Measurements from ENCODE around the gene RYR2. TPM values are rescaled to one million over a fixed set of nuclear protein-coding genes. Genes with fewer than 3 reads are reported as not detected.

Gene RYR2
- total and polyA plus RNA-seq, 8 donors = 0.25 to 33.5 (median 2.5) TPM

- H3K27ac ChIP-seq = no peak overlapping the region
- WGBS, 5 donors = 74 to 90% (median 81%) methylated on average over 7 of the region's 7 CpGs
- no peak for DNase-seq
- intact Hi-C loops (cut with DNase I; ENCODE audit: low total_unique reads) = no loop called here
- H3K9me3 ChIP-seq = no peaks in the 10 kb centered on the region
- H3K4me3 ChIP-seq = no peak overlapping the region
- H3K4me1 ChIP-seq = no peaks in the 10 kb centered on the region
- no peak for TF ChIP-seq POLR2AphosphoS5 (IDR thresholded peaks at IDR 0.05)
- H3K27me3 ChIP-seq = no peaks in the 10 kb centered on the region
- H3K36me3 ChIP-seq = no peaks in the 10 kb centered on the region
Observed at GRCh38 chr1:237448042-237448441, 406.1 kb downstream of the RYR2 start.

DNA sequence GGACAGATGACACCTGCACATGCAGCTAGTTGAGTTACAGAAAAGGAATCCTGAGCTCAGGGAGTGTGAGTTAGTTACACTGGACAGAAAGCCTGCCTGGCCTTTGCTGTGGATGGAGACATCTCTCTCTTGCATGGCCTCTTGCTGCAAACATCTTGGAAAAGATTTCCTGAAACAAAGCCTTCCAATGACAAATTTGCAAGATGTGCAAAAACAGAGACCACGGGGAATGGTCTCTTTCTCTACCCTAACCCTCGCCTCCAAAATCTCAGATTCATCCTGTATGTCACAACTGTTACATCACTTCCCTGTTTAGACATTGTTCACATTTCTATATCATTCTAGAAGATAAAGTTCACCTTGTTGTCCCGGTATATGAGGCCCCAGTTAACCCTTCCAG is 415.6 kb downstream of the RYR2 start:
- Histone ChIP-seq H3K27ac (no peak overlapping the region), H3K4me3 (no peak overlapping the region), H3K27me3 (no peaks in the 10 kb centered on the region), H3K36me3 (no peaks in the 10 kb centered on the region), H3K4me1 (no peaks in the 10 kb centered on the region), H3K9me3 (no peaks in the 10 kb centered on the region)
- TF ChIP-seq POLR2A (IDR thresholded peaks at IDR 0.05) (no peak), EP300 (IDR thresholded peaks at IDR 0.05) (no peak), POLR2AphosphoS5 (IDR thresholded peaks at IDR 0.05) (no peak), CTCF (IDR thresholded peaks at IDR 0.05) (no peak)
- WGBS, 5 donors = 66 to 80% (median 75%) methylated on average over 3 of the region's 3 CpGs
- no peak for DNase-seq
- intact Hi-C loops (cut with DNase I; ENCODE audit: low total_unique reads) = no loop called here

DNA sequence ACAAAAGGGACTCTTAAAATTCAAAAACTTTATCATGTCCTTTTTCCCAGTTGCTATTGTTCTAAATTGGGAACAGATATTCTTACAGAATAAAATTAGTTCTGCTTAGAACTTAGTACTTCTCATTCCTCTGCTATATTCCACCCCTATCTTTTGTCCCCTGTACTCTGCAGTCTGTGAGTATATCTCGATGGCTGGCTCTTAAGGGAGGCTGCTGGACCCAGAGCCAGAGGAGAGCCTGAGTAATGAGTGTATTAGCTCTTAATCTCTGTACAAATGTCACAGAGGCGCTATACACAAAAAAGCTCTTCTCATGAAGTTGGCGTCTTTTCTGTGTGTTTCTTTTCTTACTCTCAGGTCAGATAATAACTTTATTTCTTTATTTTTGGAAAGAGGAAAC is 425.3 kb downstream of the RYR2 start:
- no peak for DNase-seq
- Histone ChIP-seq H3K4me1 (no peaks in the 10 kb centered on the region), H3K9me3 (no peaks in the 10 kb centered on the region), H3K27ac (no peak overlapping the region), H3K4me3 (no peak overlapping the region), H3K27me3 (no peaks in the 10 kb centered on the region), H3K36me3 (no peaks in the 10 kb centered on the region)
- TF ChIP-seq EP300 (IDR thresholded peaks at IDR 0.05) (no peak), CTCF (IDR thresholded peaks at IDR 0.05) (no peak), POLR2AphosphoS5 (IDR thresholded peaks at IDR 0.05) (no peak), POLR2A (IDR thresholded peaks at IDR 0.05) (no peak)
- WGBS, 5 donors = 38 to 48% (median 41%) methylated on average over 3 of the region's 3 CpGs
- intact Hi-C loops (cut with DNase I; ENCODE audit: low total_unique reads) = no loop called here

DNA sequence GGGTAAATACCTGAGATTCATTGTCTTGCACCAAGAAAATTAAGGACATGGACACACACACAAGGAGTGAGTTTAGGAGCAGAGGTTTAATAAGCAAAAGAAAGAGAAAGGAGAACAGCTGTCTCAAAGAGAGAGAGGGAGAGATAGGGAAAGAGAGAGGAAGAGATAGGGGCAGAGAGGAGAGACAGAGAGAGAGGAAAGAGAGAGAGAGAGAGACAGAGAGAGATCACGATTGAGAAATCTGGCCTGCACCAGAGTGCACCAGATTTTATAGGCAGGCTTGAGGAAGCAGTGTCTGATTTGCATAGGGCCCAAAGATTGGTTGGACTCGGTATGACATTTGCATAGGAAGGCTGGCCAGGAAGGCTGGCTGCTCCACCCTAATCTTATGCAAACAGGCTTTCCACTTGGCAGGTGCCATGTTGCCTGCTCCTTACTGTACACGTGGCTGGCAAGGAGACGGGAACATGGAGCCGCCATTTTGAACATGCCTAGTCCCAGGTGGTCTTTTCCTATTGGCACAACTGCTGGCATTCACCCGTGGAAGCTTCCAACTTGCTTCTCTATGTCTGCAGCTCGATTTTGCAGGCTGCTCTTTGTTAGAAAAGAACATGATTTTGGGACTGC is 428.8 kb downstream of the RYR2 start:
- H3K27ac ChIP-seq = no peak overlapping the region
- WGBS, 5 donors = 61 to 69% (median 65%) methylated on average over 7 of the region's 7 CpGs
- H3K4me1 ChIP-seq = no peaks in the 10 kb centered on the region
- intact Hi-C loops (cut with DNase I; ENCODE audit: low total_unique reads) = no loop called here
- H3K27me3 ChIP-seq = no peaks in the 10 kb centered on the region
- no peaks in the 10 kb centered on the region for H3K36me3 ChIP-seq
- peak; percentile 2 to 50 for DNase-seq
- no peak overlapping the region for H3K4me3 ChIP-seq
- no peak for TF ChIP-seq POLR2AphosphoS5 (IDR thresholded peaks at IDR 0.05)
- no peak for TF ChIP-seq CTCF (IDR thresholded peaks at IDR 0.05)
- TF ChIP-seq POLR2A (IDR thresholded peaks at IDR 0.05) = no peak
- no peak for TF ChIP-seq EP300 (IDR thresholded peaks at IDR 0.05)
- no peaks in the 10 kb centered on the region for H3K9me3 ChIP-seq

- H3K27me3 ChIP-seq = no peaks in the 10 kb centered on the region
- no peaks in the 10 kb centered on the region for H3K36me3 ChIP-seq
- H3K4me1 ChIP-seq = no peaks in the 10 kb centered on the region
- WGBS, 5 donors = 0 to 76% (median 35%) methylated on average over 1 of the region's 1 CpG
- H3K27ac ChIP-seq = no peak overlapping the region
- H3K4me3 ChIP-seq = no peak overlapping the region
- intact Hi-C loops (cut with DNase I; ENCODE audit: low total_unique reads) = no loop called here
- H3K9me3 ChIP-seq = no peaks in the 10 kb centered on the region
- TF ChIP-seq POLR2A (IDR thresholded peaks at IDR 0.05) (no peak), POLR2AphosphoS5 (IDR thresholded peaks at IDR 0.05) (no peak), EP300 (IDR thresholded peaks at IDR 0.05) (no peak), CTCF (IDR thresholded peaks at IDR 0.05) (no peak)
- DNase-seq = no peak
Observed at GRCh38 chr1:237471377-237471776, 429.4 kb downstream of the RYR2 start.
